C4-2B (cell line): ENCODE data around the gene TRRAP.

Experiments used
- ZFX ChIP-seq: fragments of 450-650 bp; IDR thresholded peaks from 2 replicates; pipeline ENCODE4 v1.6.1; 2017
- TF ChIP-seq, protein P1 (sequence below): fragments of 450-650 bp; conservative IDR thresholded peaks from 2 replicates; pipeline ENCODE4 v1.5.1; 2017; ENCODE audit warnings: mild to moderate bottlenecking

DNA sequence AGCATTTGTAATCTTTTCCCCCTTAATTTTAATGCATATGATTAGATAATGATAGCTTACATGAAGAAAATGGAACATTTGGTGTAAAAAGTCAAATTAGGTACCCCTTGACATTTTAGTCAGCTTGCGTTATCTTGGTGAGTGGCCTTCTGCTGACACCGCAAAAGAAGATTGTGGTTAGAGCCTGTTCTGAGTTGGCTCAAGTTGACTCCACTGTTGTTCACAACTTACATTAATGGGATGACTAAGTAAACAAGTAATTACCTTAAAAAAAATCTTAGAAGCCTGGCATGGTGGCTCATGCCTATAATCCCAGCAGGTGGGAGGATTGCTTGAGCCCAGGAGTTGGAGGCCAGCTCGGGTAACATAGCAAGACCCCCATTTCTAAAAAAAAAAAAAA lies 24.2 kb downstream of the TRRAP start:
- TF ChIP-seq, protein P1, sequence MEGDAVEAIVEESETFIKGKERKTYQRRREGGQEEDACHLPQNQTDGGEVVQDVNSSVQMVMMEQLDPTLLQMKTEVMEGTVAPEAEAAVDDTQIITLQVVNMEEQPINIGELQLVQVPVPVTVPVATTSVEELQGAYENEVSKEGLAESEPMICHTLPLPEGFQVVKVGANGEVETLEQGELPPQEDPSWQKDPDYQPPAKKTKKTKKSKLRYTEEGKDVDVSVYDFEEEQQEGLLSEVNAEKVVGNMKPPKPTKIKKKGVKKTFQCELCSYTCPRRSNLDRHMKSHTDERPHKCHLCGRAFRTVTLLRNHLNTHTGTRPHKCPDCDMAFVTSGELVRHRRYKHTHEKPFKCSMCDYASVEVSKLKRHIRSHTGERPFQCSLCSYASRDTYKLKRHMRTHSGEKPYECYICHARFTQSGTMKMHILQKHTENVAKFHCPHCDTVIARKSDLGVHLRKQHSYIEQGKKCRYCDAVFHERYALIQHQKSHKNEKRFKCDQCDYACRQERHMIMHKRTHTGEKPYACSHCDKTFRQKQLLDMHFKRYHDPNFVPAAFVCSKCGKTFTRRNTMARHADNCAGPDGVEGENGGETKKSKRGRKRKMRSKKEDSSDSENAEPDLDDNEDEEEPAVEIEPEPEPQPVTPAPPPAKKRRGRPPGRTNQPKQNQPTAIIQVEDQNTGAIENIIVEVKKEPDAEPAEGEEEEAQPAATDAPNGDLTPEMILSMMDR = no peak
- no peak for TF ChIP-seq ZFX
